Measurements from ENCODE around the gene FCRL5.

GRCh38 chr1:157519451-157519850 is 32.9 kb downstream of the FCRL5 start:
- TF ChIP-seq CTCF (IDR thresholded peaks at IDR 0.05; ENCODE audit: poor library complexity) (no peak), EZH2 (IDR thresholded peaks at IDR 0.05; ENCODE audit: borderline replicate concordance) (no peak), EZH2phosphoT487 (IDR thresholded peaks at IDR 0.05; ENCODE audit: low read depth, severe bottlenecking, unreplicated experiment) (no peak)
